IMR-90 (cell line): Measurements from ENCODE around the gene SFR1. TPM values are rescaled to one million over a fixed set of nuclear protein-coding genes. Genes with fewer than 3 reads are reported as not detected.

Source experiments
- ATAC-seq: fragments of 200-7000 bp; cut with Tn5 transposase; 2 replicates; pipeline ENCODE4 v1.9.1; 2020; ENCODE audit warnings: low read depth, mild to moderate bottlenecking, moderate library complexity
- BruUV-seq: library from RNA; stranded (reverse); fragments of 400-500 nt; replicated peaks from 2 replicates; lab custom pipeline; 2021; lab: Mats Ljungman, UMichigan
- CTCF ChIA-PET: fragments of 300-600 bp; formaldehyde crosslinking; extraction: SDS; loops from one replicate; lab custom pipeline; 2021; ENCODE audit warnings: antibody characterized with exemption; lab: Yijun Ruan, JAX
- POLR2A ChIA-PET: fragments of 300-600 bp; sonication (Branson Sonifier 250); formaldehyde crosslinking; loops from one replicate; lab custom pipeline; 2022; ENCODE audit warnings: antibody characterized with exemption; ENCODE audit not compliant: unreplicated experiment; lab: Charles Lee
- DNase-seq: peaks from one replicate; pipeline ENCODE4 v3.0.0; 2013
- H2AFZ ChIP-seq: replicated peaks from 2 replicates; pipeline ENCODE3; 2013; ENCODE audit warnings: low read length, mild to moderate bottlenecking; ENCODE audit not compliant: poor library complexity
- H2AK5ac ChIP-seq: 2 replicates; pipeline ENCODE4 v1.6.1; 2013; ENCODE audit warnings: low read depth, low read length, inconsistent platforms
- H2AK9ac ChIP-seq: replicated peaks from 2 replicates; pipeline ENCODE3; 2013; ENCODE audit warnings: mild to moderate bottlenecking, low read depth, low read length, moderate library complexity; ENCODE audit not compliant: poor library complexity
- H2BK120ac ChIP-seq: 2 replicates; pipeline ENCODE4 v1.6.1; 2013; ENCODE audit warnings: low read depth, low read length, inconsistent platforms
- H2BK15ac ChIP-seq: 3 replicates; pipeline ENCODE4 v1.6.1; 2013; ENCODE audit warnings: low read depth, low read length, inconsistent platforms
- H2BK20ac ChIP-seq: 2 replicates; pipeline ENCODE4 v1.6.1; 2013; ENCODE audit warnings: low read depth, mild to moderate bottlenecking, inconsistent platforms, low read length, moderate library complexity
- H2BK5ac ChIP-seq: 2 replicates; pipeline ENCODE4 v1.6.1; 2013; ENCODE audit warnings: mild to moderate bottlenecking, low read depth, low read length, inconsistent platforms; ENCODE audit not compliant: poor library complexity, severe bottlenecking
- H3K14ac ChIP-seq: replicated peaks from 2 replicates; pipeline ENCODE4 v1.6.1; 2013; ENCODE audit warnings: low read depth, low read length, inconsistent platforms
- H3K18ac ChIP-seq: 2 replicates; pipeline ENCODE4 v1.6.1; 2013; ENCODE audit warnings: low read depth, low read length, control low read depth
- H3K23ac ChIP-seq: 2 replicates; pipeline ENCODE4 v1.6.1; 2013; ENCODE audit warnings: low read depth, low read length, inconsistent platforms
- H3K27ac ChIP-seq: 2 replicates; pipeline ENCODE4 v1.5.1; 2013; ENCODE audit warnings: mild to moderate bottlenecking, control low read depth, low read length; ENCODE audit not compliant: insufficient read depth
- H3K27me3 ChIP-seq: 2 replicates; pipeline ENCODE4 v1.6.1; 2013; ENCODE audit warnings: low read length; ENCODE audit not compliant: control insufficient read depth, insufficient read depth
- H3K36me3 ChIP-seq: 2 replicates; pipeline ENCODE4 v1.6.1; 2013; ENCODE audit warnings: low read length, mixed read lengths; ENCODE audit not compliant: control insufficient read depth, insufficient read depth
- H3K4ac ChIP-seq: 2 replicates; pipeline ENCODE4 v1.6.1; 2013; ENCODE audit warnings: low read depth, low read length, inconsistent platforms
- H3K4me1 ChIP-seq: 2 replicates; pipeline ENCODE4 v1.6.1; 2013; ENCODE audit warnings: low read length, mixed read lengths; ENCODE audit not compliant: control insufficient read depth, insufficient read depth
- H3K4me2 ChIP-seq: 2 replicates; pipeline ENCODE4 v1.6.1; 2013; ENCODE audit warnings: low read depth, mild to moderate bottlenecking, control low read depth, low read length, moderate library complexity
- H3K4me3 ChIP-seq: 2 replicates; pipeline ENCODE4 v1.5.1; 2013; ENCODE audit warnings: low read depth, mild to moderate bottlenecking, control low read depth, low read length, moderate library complexity; ENCODE audit not compliant: insufficient read depth
- H3K56ac ChIP-seq: 2 replicates; pipeline ENCODE4 v1.6.1; 2013; ENCODE audit warnings: low read length, inconsistent platforms; ENCODE audit not compliant: insufficient read depth; ENCODE audit errors: extremely low read depth
- H3K79me1 ChIP-seq, 2 experiments: 2 replicates each; pipeline ENCODE4 v1.6.1; 2013; ENCODE audit warnings: low read length in 2 of 2, inconsistent platforms in 1 of 2, low read depth in 1 of 2
- H3K9ac ChIP-seq: 2 replicates; pipeline ENCODE4 v1.6.1; 2013; ENCODE audit warnings: low read depth, low read length, control low read depth
- H3K9me1 ChIP-seq: 2 replicates; pipeline ENCODE4 v1.6.1; 2013; ENCODE audit warnings: low read length, inconsistent platforms; ENCODE audit not compliant: insufficient read depth
- H3K9me3 ChIP-seq: 2 replicates; pipeline ENCODE4 v1.6.1; 2013; ENCODE audit warnings: low read length; ENCODE audit not compliant: control insufficient read depth, insufficient read depth
- H4K20me1 ChIP-seq: 2 replicates; pipeline ENCODE4 v1.6.1; 2013; ENCODE audit warnings: low read length, inconsistent platforms; ENCODE audit not compliant: insufficient read depth
- H4K5ac ChIP-seq: 2 replicates; pipeline ENCODE4 v1.6.1; 2013; ENCODE audit warnings: mild to moderate bottlenecking, low read depth, low read length, control low read depth
- H4K8ac ChIP-seq, 2 experiments: 2 replicates each; pipeline ENCODE4 v1.6.1; 2013; ENCODE audit warnings: low read depth in 2 of 2, low read length in 2 of 2, control low read depth in 1 of 2, inconsistent platforms in 1 of 2
- H4K91ac ChIP-seq: 2 replicates; pipeline ENCODE4 v1.6.1; 2013; ENCODE audit warnings: low read depth, low read length, inconsistent platforms; ENCODE audit not compliant: insufficient read depth
- CEBPB ChIP-seq: IDR thresholded peaks from 2 replicates; pipeline ENCODE4 v1.6.1; 2012; ENCODE audit warnings: low read depth, low read length, improper control_type of control experiment
- CHD1 ChIP-seq: IDR thresholded peaks from 2 replicates; pipeline ENCODE4 v1.6.1; 2012; ENCODE audit warnings: low read depth, low read length, improper control_type of control experiment
- FOS ChIP-seq: fragments of 150-350 bp; IDR thresholded peaks from 2 replicates; pipeline ENCODE4 v1.6.1; 2016; ENCODE audit warnings: low read depth, low read length
- MAFK ChIP-seq: IDR thresholded peaks from 2 replicates; pipeline ENCODE4 v1.6.1; 2012; ENCODE audit warnings: low read depth, low read length, improper control_type of control experiment
- POLR2A ChIP-seq: IDR thresholded peaks from 2 replicates; pipeline ENCODE4 v1.6.1; 2012; ENCODE audit warnings: mild to moderate bottlenecking, low read depth, low read length
- RAD21 ChIP-seq: IDR thresholded peaks from 2 replicates; pipeline ENCODE4 v1.6.1; 2012; ENCODE audit warnings: low read length, improper control_type of control experiment
- RCOR1 ChIP-seq: IDR thresholded peaks from 2 replicates; pipeline ENCODE4 v1.6.1; 2012; ENCODE audit warnings: mild to moderate bottlenecking, low read length, improper control_type of control experiment; ENCODE audit not compliant: insufficient replicate concordance
- RFX5 ChIP-seq: IDR thresholded peaks from 2 replicates; pipeline ENCODE4 v1.8.0; 2012; ENCODE audit warnings: low read depth, mild to moderate bottlenecking, low read length, moderate library complexity
- SMC3 ChIP-seq: fragments of 150-350 bp; IDR thresholded peaks from 2 replicates; pipeline ENCODE4 v1.6.1; 2016; ENCODE audit warnings: low read depth, mild to moderate bottlenecking, antibody characterized with exemption, low read length, moderate library complexity
- USF2 ChIP-seq: fragments of 150-350 bp; IDR thresholded peaks from 2 replicates; pipeline ENCODE4 v1.6.1; 2017; ENCODE audit warnings: mild to moderate bottlenecking, antibody characterized with exemption, low read length, low read depth
- WGBS, 2 experiments: methylation state at CpG; one replicate each; pipeline versions ENCODE4 v1.1.5 to v1.1.7; 2013; ENCODE audit warnings: missing lambda C conversion rate in 2 of 2; ENCODE audit not compliant: insufficient read length in 1 of 2; ENCODE audit errors: extremely low coverage in 2 of 2; 5-methylcytosine and 5-hydroxymethylcytosine counted together
- dilution Hi-C: fragments of 300-500 bp; cut with HindIII; formaldehyde crosslinking; loops from one replicate; pipeline ENCODE4 v1.14.3; 2018; ENCODE audit warnings: low sequenced_read_pairs; ENCODE audit not compliant: unreplicated experiment
- in situ Hi-C: fragments of 300-500 bp; cut with MboI; formaldehyde crosslinking; loops from 3 replicates; pipeline ENCODE4 v1.14.3; 2019; ENCODE audit warnings: low sequenced_read_pairs, inconsistent platforms, mixed read lengths
- intact Hi-C: fragments of 100-400 bp; cut with micrococcal nuclease; formaldehyde crosslinking; loops from 2 replicates; pipeline ENCODE4 v1.10.0; 2022
- polyA plus RNA-seq, 3 experiments: library from polyadenylated mRNA; depleted of rRNA; stranded (reverse); fragments of >200 nt; gene quantifications; 2 replicates each; pipeline ENCODE4 v1.2.3, GENCODE V29; 2012; ENCODE audit warnings: low replicate concordance in 1 of 3
- total RNA-seq: library from RNA; depleted of rRNA; stranded (reverse); fragments of >200 nt; gene quantifications from 2 replicates; pipeline ENCODE4 v1.2.3, GENCODE V29; 2012
- TF ChIP-seq, protein P1 (sequence below): fragments of 150-350 bp; IDR thresholded peaks from 2 replicates; pipeline ENCODE4 v1.6.1; 2016; ENCODE audit warnings: low read depth, mild to moderate bottlenecking, low read length, moderate library complexity, borderline replicate concordance

Gene SFR1
- total and polyA plus RNA-seq, 2 of the 4 experiments (the other 2 are of a cell fraction) = 1.6 to 2.3 TPM

DNA sequence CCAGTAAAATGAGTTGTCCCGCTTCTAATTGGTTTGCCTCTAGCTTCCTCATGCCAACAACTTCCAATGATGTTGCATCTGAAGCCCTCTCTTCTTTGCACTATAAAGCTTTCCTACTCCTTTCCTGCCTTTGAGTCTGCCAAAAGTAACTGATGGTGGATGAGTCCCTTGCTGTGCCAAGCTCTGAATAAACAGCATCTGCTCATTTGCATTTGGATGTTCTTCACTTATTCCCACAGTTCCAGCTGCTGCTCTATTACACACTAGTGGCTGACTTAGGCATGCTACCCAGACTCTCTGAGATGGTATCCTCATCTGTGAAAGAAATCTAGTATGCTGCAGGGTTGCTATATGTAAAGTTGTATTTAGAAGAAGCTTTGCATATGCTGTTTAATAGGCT lies 24.9 kb downstream of the SFR1 start:
- no peak overlapping the region for H4K5ac ChIP-seq
- in situ Hi-C loops = no loop called here
- H3K79me1 ChIP-seq = no peaks in the 10 kb centered on the region
- WGBS, 2 experiments = 80% methylated on average over 1 of the region's 1 CpG; no CpG with 5 or more reads in 1 of the 2 experiments
- no peaks in the 10 kb centered on the region for H3K9me3 ChIP-seq
- H4K20me1 ChIP-seq = no peaks in the 10 kb centered on the region
- H2BK20ac ChIP-seq = no peak overlapping the region
- H2AFZ ChIP-seq = no peak overlapping the region
- ATAC-seq (no peak), DNase-seq (no peak)
- no peak overlapping the region for H3K4me2 ChIP-seq
- intact Hi-C loops = loop anchor here (5.0 kb wide), 1 partner anchor 40 kb away; no protein-coding TSS in a partner anchor
- H3K14ac ChIP-seq = no peak overlapping the region
- no peak overlapping the region for H2AK5ac ChIP-seq
- H2AK9ac ChIP-seq = no peak overlapping the region
- H3K27me3 ChIP-seq = peaks cover 32% of the 10 kb centered on the region
- ChIA-PET CTCF (interaction anchor here (1.1 kb wide), 1 partner anchor 23 kb away, joined by 3 read pairs; no protein-coding TSS in a partner anchor), POLR2A (no interaction called here)
- no peak overlapping the region for H3K56ac ChIP-seq
- H3K36me3 ChIP-seq = no peaks in the 10 kb centered on the region
- H3K18ac ChIP-seq = no peak overlapping the region
- TF ChIP-seq RCOR1 (no peak), POLR2A (no peak), MAFK (no peak), FOS (no peak), SMC3 (no peak), RAD21 (no peak), CEBPB (no peak), CHD1 (no peak), USF2 (no peak), RFX5 (no peak)
- TF ChIP-seq, protein P1, sequence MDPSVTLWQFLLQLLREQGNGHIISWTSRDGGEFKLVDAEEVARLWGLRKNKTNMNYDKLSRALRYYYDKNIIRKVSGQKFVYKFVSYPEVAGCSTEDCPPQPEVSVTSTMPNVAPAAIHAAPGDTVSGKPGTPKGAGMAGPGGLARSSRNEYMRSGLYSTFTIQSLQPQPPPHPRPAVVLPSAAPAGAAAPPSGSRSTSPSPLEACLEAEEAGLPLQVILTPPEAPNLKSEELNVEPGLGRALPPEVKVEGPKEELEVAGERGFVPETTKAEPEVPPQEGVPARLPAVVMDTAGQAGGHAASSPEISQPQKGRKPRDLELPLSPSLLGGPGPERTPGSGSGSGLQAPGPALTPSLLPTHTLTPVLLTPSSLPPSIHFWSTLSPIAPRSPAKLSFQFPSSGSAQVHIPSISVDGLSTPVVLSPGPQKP = no peak
- no peaks in the 10 kb centered on the region for H3K4me1 ChIP-seq
- dilution Hi-C loops = no loop called here
- no TSS peak for BruUV-seq
- no peak overlapping the region for H3K4ac ChIP-seq
- H3K23ac ChIP-seq = no peak overlapping the region
- H3K9ac ChIP-seq = no peak overlapping the region
- no peaks in the 10 kb centered on the region for H3K9me1 ChIP-seq
- H4K8ac ChIP-seq = no peak overlapping the region
- no peak overlapping the region for H3K27ac ChIP-seq
- H2BK120ac ChIP-seq = no peak overlapping the region
- H2BK15ac ChIP-seq = no peak overlapping the region
- no peak overlapping the region for H4K91ac ChIP-seq
- H3K4me3 ChIP-seq = no peak overlapping the region
- no peak overlapping the region for H2BK5ac ChIP-seq
